GM21381 (cell line): ENCODE data around the gene ACMSD.
"Not testable (repeated sequence)": the region's sequence is repeated elsewhere in the genome, so short reads cannot be mapped to it uniquely, and the experiment has no call there.

Source experiments
- ATAC-seq: cut with Tn5 transposase; IDR thresholded peaks from one replicate; pipeline ENCODE4 v1.9.1; 2021; ENCODE audit warnings: mild to moderate bottlenecking, moderate library complexity; ENCODE audit not compliant: unreplicated experiment

The ACMSD gene

DNA sequence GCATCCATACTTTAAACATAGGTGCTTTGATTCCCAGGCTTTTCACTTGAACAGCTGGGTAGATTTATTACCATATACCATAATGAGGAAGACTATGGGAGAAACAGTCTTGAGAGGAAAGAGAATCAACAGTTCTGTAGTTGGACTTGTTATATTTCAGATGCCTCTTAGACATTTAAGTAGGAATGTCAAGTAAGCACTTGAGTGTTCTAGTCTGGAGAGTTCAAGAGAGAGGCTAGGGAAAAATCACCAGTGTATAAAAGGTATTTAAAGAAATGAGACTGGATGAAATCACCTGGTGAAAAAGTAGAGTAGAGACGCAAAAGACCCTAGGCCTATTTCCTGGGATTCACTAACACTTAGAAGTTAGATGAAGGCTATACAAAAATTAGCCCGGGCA is 66.8 kb downstream of the ACMSD start:
- ATAC-seq, result no peak

DNA sequence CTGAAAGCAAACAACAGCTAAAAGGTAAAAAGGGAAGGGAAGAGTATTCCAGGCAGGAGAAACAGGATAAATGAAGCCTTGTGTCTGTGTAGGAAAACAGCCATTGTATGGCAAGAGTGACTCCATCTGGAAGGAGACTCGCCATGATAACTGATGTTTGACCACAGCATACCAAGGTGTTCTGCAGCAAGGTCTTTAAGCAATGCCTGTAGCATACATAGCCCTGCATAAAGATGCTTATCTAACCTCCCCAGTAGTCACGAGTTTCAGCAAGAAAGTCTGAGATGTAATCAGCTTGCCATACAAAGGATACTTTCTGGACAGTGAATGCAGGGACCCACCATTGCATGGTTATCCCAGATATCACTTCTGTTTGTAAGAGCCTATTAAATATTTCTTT is 68.3 kb downstream of the ACMSD start:
- ATAC-seq, result no peak

DNA sequence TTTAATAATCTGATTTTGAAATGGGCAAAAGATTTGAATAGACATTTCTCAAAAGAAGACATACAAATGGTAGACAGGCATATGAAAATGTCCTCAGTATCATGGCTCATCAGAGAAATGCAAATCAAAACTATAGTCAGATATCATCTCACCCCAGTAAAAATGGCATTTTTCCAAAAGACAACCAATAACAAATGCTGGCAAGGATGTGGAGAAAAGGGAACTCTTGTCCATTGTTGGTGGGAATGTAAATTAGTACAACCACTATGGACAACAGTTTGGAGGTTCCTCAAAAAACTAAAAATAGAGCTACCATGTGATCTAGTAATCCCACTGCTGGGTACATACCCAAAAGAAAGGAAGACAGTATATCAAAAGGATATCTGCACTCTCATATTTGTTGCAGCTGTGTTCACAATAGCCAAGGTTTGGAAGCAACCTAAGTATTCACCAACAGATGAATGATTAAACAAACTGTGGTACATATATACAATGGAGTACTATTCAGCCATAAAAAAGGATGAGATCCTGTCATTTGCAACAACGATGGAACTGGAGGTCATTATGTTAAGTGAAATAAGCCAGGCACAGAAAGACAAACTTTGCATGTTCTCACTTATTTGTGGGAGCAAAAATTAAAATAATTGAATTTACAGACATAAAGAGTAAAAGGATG is 69.2 kb downstream of the ACMSD start:
- not testable (repeated sequence) for ATAC-seq

DNA sequence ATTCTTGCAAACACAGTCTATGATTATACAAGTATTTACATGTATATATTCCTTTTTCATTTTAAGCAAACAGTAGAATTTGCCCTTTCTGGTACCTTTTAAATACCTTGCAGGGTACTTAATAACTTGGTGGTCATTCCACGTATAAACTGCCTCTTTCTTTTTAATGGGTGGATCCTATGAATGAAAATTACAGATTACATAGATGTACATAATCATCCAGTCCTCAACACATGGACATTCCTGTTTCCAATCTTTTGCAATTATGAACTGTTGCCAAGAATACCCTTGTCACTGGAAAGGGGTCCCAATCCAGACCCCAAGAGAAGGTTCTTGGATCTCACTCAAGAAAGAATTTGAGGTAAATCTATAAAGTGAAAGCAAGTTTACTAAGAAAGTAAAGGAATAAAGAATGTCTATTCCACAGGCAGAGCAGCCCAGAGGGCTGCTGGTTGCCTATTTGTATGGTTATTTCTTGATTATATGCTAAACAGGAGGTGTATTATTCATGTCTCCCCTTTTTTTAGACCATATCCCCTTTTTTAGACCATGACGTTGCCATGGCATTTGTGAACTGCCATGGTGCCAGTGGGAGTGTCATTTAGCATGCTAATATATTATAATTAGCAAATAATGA is 72.5 kb downstream of the ACMSD start:
- no peak for ATAC-seq

DNA sequence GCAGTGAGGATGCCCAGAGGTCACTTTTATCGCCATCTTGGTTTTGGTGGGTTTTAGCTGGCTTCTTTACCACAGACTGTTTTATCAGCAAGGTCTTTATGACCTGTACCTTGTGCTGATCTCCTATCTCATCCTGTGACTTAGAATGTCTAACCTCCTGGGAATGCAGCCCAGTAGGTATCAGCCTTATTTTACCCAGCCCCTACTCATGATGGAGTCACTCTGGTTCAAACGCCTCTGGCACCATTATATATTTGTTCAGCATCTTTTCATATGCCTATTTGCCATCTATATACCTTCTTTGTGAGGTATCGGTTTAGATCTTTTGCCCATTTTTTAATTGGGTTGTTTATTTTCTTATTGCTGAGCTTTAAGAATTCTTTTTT is 73.0 kb downstream of the ACMSD start:
- ATAC-seq, result no peak

DNA sequence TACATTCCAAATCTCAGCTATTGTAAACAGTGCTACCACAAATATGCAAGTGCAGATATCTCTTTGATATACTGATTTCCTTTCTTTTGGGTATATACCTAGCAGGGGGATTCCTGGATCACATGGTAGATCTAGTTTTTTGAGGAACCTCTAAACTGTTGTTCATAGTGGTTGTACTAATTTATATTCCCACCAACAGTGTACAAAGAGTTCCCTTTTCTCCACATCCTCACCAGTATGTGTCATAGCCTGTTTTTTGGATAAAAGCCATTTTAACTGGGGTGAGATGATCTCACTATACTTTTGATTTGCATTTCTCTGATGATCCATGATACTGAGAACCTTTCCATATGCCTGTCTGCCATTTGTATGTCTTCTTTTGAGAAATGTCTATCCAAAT is 73.9 kb downstream of the ACMSD start:
- no peak for ATAC-seq

DNA sequence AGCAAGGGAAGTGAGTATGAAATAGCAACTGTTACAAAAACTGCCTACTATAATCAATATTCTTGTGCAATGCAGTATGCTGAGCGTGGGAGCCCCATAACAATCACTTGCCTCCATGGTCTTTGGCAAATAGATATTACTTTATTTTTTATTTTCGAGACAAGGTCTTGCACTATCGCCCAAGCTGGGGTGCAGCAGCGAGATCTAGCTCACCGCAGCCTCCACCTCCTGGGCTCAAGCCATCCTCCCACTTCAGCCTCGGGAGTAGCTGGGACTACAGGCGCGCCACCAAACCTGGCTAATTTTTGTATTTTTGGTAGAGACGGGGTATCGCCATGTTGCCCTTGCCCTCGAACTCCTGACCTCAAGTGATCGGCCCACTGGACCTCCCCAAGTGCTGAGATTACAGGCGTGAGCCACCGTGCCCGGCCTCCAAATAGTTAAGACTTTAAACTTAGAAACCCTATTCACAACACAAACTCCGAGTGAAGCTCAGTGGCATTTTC is 79.0 kb downstream of the ACMSD start:
- ATAC-seq, result no peak

DNA sequence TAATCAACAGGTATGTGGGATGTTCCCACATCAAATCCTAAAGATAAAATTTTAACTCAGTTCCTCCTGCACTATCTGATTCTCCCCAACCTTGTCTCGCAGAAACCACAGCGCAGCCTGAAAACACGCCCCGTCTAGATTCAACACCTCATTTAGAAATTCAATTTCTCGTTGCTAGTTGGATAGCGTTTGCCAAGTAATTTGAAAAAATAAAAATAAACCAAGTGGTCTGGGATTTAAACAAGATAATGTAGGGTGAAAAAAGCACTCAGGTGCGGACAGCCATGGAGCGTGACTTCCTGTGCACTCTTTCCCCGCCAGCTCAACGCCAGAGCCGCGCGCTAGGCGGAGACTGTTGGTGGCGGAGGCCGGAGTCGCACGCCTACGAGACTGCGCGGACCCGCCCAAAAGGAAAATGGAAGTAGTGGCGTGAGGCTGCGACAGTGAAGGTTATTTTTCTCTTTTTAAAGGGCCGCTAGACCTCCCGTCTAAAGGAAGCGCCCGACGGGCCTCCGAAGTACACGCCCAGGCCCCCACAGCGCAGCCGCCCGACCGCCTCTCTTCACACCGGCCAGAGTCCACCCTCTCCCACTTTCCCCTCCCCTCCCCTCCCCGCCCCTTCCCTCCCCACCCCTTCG is 79.6 kb downstream of the ACMSD start:
- ATAC-seq, result peak; percentile 77

DNA sequence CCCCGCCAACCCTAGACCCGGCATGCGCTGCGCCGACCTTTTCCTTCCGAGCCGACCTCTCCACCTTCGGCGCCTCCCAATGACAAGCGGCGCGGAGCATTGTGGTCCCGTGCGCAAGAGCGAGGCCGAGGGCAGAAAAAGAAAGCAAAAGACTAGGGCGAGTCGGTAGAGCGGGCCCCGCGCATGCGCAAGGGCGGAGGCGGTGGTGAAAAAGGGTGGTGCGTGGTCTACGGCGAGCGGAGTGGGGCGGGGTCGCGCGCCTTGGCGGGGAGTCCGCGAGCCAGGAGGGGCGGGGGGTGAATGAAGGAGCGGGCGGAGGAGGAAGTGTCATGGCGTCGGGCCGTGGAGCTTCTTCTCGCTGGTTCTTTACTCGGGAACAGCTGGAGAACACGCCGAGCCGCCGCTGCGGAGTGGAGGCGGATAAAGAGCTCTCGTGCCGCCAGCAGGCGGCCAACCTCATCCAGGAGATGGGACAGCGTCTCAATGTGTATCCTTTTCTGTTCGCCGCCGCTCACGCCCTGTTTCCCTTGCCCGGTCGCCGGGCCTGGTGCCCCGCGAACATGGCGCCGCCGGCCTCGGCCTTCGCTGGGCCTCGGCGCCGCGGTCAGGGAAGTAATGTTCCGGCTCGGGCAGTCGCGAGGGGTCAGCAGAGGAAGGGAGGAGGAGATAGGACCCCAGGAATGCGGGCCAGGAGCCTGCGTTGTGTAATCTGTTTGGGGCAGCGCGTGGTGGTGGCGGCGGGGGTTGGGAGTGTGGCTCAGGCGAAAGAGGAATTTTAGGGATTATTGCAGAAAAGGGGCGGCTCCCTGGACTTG is 80.3 kb downstream of the ACMSD start, which contains the start of gene CCNT2:
Gene CCNT2, plus strand, starts transcription at position 297 of the 815 bp plus-strand sequence. Its CDS starts 33 bp downstream, at position 330.
- ATAC-seq, result peak; percentile 75

DNA sequence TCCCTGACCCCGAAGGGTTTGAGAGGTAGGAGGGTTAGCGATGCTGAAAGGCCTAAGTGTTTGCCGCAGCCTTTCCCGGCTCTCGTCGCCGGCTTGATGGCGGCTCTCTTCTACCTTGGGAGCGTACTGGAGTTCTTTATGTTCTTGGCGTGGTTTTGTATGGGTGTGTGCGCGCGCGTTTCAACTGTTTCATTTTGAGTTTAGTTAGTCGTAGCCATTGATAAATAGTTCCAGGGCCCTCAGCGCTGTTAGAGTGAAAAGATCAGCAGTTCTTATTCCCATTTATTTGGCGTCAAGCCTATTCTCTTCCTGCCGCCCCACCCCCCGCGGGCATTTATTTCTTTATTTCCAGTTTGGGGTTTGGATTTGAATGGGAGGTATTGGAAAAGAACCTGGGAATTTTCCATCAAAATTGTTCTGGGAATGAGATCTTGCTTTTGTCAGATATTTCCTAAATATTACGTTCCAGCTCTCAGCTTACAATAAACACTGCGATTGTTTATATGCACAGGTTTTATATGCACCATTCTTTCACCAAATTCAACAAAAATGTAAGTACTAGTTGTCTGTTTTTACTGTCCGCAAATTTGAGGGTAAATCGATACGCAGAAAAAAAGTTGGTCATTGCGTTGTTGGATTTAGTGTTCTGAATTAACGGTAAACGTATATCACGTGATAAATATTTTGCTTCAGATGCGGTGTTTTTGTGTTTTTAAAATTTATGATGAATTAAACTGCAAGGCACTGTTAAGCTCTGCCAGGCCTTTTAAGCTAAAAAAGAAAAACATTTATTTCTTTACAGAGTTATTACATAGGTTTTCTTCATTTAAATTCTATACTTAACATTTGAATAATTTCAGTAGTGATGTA is 81.2 kb downstream of the ACMSD start:
- ATAC-seq, result peak; percentile 2

DNA sequence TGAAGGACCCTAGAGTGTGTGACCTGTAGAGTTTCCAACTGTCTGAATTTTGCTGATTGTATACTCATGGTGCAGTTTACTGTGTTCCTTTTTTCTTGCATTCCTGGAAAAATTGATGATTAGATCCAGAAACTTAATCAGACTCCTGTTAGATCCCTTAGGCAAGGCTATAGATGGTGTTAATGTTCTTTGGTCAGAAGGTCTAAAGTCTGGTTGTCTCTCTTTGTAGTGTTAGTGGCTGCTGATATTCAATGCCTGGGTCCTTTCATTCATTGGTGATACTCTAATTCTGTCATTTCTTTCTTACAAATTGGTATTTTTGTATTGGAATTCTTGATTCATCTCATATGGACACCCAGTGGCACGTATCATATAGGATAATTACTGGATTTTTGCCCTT is 86.5 kb downstream of the ACMSD start:
- ATAC-seq, result no peak

DNA sequence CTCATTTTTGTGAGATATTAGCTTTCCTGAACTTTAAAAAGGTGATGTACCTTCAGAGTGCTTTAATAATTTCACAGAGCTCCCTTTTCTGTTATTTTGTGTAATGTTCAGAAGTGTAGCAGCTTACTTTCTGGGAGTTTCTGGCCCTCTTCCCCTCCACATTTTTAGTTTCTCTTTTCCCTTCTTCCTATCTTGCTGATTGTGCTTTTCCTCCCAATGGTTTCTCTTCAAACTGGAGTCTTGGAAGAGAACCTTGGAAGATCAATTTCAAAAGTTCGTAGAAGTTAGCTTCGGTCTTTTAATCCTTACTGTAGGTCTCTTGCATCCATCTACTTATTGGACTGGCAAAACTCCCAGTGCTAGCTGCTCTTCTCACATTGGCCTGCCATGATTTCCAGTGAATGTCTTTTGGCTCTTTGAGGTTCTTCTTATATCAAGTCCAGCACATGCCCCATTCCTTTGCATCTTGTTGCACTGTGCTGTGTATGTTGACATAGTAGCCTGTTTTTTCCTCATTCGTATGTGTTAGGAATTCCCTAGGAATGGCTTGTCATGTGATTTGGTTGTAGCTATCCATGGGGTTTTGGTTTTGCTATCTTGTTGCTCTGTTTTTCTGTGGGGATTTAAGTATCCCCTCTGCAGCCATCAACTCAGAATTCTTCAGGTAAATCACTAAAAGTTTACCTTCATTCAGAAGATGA is 88.0 kb downstream of the ACMSD start:
- no peak for ATAC-seq

DNA sequence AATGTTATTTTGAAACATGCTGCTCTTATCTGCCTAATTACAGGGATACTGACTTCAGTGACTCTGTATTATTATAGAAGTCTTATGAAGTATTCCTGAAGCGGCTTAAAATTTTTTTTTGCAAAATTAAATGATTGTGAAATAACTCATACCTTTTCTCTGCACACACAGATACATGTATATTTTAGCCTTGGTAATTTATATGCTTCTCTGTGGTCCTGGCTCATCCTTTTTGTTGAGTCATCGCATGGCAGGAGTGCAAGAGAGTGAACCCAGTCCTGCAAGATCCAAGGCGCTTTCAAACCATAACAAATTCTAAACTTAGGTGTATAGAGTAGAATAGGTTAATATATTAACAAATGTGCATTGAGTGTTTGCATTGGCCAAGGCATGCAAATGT is 88.8 kb downstream of the ACMSD start:
- no peak for ATAC-seq

DNA sequence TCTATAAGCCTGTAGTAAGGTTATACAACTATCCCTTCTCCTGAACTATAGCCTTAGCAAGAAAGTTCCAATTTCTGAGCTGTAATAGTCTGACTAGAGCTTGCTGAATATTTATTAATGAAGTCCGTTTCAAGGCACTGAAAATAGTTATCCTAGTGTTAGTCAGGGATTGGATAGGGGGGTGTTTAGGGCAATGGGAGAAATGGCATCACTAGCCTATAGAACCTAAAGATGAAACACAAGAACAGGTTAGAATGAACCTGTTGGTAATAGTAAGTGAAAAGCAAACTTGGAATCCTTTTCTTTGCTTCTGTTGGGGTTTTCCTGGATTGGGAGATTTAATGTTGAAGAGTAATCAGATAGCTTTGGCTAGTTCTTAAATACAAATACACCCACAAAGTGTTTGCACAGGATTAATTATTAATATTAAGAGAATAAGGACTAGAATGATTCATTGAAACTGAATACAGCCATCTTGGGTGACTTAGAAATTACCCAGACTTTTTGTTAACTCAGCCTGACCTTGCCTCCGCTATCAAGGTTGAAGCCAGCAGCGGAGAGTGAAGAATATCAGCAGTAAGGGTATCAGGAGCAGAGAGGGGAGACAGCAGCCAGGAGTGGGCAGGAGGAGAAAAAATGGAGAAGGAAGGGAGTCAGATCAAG is 94.6 kb downstream of the ACMSD start:
- no peak for ATAC-seq

DNA sequence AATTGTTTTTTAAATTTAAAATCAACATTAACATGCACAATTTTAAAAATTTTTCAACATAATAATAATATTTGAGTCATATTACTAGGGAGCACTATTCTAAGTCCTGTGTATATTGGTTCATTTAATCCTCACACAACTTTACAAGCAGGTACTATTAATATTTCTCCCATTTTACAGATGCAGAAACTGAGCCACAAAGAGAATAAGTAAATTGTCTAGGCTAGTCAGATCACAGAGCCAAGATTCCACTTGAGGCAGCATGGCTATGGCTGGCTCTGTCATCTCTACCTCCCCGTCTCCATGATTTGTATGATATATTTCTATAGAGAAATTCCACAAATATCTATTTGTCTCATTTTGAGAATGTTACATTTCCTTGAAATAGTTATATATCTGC is 95.3 kb downstream of the ACMSD start:
- ATAC-seq, result no peak

DNA sequence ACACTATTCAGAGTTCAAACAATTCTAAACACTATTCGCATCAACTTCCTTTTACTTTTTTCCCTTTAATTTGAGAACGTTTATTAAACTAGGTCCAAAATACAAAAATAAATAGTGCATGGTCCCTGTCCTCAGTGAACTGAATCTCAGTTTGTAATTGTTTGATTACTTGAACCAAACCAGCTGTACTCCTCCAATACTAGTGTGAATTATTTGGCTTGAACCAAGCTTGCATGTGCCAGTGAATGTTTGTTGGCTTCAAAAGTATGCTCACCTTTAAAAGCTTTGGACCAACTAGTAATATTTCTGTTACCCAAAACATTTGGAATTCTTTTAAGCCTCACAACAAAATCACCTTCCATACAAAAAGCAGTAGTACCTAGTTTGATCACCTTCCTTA is 95.7 kb downstream of the ACMSD start:
- ATAC-seq, result no peak

DNA sequence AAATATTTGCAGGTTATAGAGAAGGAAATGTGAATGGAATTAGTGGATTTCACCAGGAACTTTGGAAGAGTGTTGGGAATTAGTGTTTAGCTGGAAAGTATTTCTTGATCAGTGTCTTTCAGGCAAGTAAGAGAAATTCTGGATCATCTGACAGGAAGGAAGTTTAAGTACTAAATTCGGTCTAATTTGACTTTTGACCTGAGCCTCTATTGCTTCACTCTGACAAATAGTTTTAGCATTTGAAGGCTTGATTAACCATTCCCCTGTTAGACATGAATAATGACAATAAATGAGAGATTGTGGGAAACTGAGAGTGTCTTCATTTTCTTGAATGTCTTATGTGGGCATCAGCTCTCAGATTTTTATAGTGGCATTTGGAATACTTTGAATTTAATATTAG is 96.2 kb downstream of the ACMSD start:
- ATAC-seq, result no peak

DNA sequence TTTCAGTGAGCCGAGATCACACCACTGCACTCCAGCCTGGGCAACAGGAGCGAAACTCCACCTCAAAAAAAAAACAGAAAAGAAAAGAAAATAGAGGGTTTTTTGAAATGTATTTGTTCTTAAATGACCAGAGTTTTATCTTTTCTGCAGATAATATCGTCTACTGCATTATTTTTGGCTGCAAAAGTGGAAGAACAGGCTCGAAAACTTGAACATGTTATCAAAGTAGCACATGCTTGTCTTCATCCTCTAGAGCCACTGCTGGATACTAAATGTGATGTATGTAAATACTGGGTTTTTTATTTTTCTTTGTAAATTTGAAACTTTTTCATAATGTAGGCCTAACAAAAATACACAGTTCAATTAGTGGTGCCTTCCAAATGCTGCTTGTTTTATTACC is 98.3 kb downstream of the ACMSD start:
- ATAC-seq, result no peak

DNA sequence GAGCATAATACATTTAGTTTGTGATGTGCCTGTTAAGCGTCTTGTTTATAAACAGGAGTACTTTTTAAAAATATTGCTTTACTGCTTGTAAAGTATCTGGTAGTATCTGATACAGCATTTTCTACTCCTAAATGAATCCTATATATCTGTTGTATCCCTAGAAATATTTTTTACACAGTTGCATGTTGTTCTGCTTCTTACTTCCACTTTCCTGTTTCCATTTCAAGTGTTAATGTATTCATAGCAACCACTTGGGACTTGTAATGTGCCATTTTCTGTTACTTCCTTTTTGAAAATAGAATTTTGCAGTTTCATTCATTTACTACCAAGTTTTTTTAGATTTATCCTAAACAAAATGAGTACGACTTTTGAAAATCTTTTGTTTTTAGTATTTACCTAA is 105.1 kb downstream of the ACMSD start:
- peak; percentile 74 for ATAC-seq
